DMS153 treated with DMSO at 0.1 percent for 48 hours (cell line): ENCODE measurements around the gene DMBX1.

Experiments used
- DNase-seq: peaks from one replicate; lab custom pipeline; 2025; ENCODE audit not compliant: unreplicated experiment; lab: John Stamatoyannopoulos, UW

DMBX1 gene

DNA sequence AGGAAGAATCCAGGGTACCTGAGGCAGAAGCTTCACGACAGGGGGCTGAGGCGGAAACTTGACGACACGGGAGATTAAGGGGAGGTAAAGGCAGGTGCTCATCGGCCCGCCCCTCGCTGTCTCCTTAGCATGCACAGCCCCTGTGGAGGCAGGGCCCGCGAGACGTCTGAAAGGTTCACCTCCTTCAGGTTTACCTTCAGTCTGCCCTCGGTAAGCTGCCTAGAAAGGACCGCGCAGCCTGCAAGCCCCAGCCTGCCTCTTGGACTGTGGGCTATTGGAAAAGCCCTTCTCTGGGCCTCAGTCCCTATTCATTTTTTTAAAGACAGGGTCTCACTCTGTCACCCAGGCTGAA, 33.3 kb downstream of the DMBX1 start:
- DNase-seq: no peak

DNA sequence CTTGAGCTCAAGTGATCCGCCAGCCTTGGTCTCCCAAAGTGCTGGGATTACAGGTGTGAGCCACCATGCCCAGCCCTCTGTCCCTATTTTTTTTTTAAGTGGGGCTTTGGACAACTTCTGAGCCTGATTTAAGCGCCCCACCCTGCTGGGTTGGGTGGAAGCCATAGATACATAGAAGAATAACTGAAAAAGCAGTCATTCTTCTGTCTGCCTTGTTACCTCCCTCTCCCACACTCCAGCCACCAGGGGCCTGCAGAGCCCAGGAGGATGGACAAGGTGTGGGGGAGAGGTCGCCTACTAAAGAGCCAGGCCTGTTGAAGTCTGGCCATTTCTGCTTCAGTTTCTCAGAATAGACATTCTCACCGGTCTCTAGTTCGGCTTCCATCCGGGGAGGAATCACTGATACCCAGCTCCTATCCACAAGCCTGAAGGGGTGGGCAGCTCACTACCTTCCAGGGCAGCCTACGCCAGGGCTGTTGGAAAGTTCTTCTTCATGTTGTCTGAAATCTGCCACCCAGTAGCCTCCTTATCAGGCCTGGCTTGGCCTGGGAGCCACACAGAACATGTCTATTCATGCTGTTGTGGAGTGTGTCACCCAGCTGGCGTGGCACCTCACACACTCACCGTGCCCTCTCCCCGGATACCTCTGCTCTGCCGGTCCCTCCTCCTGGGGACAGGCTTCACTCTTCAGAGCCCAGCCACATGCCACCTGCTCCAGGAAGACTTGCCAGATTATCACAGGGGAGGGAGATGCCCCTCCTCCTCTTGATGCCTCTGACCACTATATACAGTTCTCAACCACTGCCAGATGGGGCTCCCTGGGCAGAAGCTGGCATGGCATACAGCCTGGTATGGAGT, 34.1 kb downstream of the DMBX1 start:
- peak; percentile 27 for DNase-seq

DNA sequence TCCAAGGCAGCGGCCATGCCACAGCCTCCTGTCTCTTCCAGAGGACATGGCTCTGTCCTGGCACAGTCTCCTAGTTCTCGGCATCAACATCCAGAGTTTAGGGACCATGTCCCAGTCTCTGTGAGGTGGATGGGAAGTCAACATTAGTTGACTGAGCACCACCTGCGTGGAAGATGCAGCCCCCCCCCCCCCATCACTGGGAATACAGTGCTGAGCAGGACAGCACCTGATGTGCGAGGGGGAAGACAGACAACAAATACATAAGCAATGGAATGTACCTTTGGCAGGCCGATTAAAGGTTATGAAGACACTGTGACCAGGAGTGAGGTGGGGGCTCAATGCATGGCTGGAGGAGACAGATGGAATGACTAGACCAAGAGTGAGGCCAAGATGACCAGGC, 35.2 kb downstream of the DMBX1 start:
- DNase-seq: no peak

DNA sequence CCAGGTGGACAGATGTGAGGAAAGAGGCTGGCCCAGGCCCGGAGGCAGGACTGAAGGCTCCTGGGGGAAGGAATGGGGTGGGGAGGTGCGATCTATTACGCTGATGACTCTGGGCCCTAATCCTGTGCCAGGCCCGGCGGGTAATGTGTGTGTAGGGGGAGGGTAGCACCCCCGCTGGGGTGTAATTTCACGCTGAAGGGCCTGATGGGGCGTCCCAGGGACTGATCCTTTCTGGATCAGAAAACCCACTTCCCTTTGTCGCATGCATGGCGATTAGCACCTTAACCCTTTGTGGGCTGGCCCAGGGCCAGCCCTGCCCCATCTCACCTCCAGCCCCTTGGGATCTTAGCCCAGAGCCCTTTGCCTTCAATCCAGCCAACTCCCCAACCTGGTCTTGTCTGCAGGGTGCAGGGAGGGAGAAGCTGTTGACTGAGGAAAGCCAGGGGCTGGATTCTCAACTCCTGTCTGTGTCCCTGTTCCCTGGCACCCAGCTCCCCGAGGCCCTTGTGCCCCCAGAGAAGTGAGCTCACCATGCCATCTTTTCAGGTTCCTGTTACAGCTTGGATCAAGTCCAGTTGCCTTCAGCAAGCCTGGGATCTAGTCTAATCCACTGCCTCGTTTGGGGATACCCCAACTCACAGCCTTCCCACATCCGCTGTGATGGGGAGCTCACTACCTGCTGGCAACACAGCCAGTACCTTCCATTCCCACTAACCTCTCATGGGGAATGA, 35.8 kb downstream of the DMBX1 start:
- DNase-seq: no peak

DNA sequence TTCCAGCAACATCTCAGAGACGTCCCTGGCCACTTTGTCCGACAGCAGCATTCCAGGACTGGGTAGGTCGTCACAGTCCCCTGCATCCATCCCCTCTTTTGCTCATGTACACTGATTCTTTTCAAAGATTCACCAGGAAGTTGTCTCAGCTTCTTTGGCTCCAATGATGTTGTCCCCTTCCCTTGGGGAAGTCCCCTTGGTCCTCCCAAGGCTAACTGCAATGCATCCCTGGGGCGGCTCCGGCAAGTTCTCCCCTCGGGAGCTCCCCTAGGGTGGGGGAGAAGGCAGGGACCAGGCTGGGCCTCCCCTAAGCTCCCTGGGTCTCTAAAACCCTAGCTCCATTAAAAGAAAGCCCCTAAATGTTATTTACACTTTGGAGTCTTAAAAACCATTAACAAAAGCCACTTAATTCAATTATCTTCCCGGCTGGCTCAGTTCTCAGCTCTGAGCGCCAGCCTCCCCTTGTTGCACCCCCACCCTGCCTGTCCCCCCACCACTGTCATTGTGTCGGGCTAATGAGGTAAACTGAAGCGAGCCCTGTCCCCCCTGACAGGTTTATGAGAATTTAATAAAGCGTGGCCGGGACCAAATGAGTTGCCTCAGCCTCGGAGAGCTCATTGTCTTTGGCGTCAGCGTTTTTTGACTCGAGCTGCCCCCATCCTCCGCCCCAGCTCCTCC, 36.5 kb downstream of the DMBX1 start:
- peak; percentile 24 for DNase-seq

DNA sequence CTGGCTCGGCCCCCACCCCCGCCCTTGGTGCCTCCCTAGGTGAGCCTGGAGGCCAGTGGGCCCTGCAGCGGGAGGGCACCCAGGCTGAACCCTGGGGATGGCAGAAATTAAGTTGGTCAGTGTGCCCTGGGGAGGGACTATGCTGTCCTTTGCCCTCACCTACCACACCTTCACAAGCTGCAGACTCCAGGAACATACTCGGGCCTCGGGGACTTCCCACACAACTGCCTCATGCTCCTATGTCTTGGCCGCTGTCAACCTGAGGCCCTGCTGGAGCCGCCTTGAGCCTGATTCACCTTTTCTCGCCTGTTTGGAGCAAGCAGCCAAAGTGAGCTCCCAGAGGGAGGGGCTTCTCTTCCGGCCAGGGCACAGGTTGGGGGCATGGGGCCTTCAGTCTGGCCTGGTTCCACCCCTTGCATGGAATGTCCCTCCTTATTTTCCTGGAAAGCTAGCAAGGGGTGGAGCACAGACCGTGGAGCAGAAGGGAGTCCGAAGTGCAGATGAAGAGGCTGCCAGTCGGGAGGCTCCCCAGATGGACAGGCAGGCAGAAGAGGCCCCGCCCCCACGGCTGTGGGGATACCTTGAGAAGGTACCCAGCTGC, 37.2 kb downstream of the DMBX1 start:
- no peak for DNase-seq

DNA sequence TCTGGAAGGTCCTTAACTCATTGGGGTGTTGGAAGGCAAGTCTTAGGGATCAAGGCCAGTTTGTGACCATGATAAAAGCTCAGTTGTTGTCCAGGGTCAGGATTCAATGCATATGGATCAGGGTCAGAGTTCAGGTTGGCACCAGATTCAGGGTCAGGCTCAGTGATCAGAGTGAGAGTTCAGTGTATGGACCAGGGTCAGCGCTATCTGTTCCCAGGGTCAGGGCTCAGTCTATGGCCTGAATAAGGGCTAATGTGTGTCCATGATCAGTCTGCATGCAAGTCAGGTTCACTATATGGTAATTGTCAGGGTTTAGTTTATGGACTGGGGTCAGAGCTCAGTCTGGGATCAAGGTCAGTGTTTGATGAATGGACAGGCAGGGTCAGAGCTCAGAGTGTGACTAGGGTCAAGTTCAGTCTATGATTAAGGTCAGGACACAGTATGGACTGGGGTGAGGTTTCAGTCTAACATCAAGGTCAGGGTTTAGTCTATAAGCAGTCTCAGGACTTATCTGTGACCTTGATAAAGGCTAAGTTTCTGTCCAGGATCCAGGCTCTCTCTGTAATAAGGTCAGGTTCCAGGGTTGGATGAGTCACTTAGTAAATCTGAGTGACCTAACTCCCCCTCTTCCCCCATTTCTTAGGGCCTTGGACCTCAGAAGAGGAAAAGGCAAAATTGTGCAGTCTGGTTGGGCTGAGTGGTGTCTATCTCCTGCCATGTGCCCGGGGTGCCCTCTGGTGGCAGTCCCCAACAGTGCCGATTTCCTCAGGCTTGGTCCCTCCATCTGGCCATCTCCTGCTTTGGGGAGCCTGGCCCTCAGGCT, 38.0 kb downstream of the DMBX1 start:
- DNase-seq: peak; percentile 91

DNA sequence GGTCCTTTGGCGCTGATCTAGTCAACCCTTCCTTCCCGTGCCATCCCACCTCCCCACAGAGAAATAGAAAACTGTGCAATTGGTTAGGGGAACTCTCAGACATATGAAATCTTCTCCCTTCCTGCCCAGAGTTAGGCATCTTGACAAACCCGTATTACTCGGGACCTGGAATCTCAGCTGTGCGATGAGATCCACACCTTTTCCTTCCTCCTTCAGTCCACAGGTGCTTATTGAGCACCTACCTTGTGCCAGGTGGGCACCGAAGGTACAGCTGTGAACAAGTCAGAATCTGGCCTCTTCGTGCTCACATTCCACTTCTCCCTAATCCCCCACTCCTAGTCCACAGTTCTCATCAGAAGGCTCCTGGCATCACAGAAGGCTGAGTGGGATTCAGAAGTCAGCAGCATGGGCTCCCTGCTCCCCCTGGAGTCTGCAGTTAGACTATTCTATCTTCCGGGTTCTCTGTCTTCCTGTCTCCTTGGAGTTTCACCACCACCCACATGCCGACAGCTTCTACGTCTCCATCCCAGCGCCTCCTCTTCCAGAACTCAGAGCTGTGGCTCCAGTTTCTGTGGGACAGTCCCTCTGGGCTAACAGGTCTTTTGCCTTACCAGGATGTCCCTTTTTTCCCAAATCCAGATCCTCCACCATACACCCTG, 38.8 kb downstream of the DMBX1 start:
- DNase-seq: no peak

DNA sequence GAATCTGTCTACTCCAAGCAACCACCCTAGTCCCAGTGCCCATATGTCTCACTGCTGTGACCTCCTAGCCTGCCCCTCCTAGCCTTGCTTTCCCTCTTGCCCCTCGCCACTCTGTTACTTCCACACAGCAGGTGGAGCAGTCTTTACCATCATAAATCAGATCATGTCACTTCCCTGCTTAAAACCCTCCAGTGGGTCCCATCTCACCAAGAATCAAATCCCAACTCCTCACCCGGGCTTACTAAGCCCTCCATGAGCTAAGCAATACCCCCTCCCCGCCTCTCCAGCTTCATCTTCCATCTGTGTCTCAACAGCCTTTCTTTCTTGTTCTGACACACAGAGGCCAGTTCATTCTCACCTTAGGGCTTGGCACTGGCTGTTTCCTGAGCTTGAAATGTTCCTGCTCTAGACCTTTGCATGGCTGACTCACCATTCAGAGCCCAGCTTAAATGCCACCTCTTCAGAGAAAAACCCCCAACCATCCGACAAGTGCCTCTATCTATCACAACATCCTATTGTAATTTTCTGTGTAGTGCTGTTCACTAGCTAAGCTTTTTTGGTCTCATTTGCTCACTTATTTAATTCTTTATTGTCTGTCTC, 39.5 kb downstream of the DMBX1 start:
- no peak for DNase-seq

DNA sequence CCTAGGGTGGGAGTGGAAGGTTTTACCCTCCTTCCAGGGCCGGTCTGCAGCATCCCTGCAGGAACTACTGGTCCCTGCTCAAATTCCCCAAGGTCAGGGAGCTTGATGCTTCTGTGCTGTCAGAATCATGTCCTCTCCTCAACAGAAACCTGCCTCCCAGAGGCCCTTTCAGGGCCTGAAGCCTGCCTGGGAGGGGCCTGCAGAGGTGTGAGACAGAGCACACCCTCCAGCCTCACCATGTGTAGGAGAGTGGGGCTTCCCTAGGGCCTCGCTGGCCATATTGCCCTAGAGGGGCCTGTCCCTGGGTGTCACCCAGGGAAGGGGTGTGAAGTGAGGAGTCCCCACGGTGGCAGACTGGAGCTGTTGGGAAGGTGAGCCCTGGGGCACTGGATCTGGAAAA, 40.7 kb downstream of the DMBX1 start:
- no peak for DNase-seq

DNA sequence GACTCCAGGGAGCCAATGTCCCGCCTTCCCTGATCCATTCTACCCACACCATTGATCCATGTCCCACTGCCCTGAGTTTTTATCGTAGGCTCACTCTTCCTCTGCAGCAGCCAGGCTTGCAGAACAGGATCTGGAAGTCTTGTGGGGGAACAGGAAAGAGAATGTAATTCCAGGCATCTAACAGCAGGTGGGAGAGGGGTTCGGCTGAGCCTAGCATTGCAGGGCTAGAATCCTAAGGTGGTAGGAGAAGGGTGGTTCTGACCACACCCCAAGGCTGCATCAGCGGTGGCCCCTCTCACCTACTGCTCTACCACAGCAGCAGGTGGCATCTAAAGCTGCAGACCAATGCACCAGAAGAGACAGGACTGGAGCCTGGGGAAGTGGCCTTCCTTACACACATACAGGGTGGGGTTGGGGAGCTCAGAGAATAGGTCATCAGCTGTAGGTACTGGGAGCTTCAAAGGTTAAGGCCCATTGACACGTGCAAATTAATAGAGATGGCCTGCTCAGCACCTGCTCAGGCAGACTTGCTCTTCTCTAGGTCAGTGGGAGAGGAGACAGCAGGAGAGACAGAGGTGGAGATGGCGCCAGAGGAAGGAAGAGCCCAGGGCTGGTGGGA, 41.3 kb downstream of the DMBX1 start:
- no peak for DNase-seq

DNA sequence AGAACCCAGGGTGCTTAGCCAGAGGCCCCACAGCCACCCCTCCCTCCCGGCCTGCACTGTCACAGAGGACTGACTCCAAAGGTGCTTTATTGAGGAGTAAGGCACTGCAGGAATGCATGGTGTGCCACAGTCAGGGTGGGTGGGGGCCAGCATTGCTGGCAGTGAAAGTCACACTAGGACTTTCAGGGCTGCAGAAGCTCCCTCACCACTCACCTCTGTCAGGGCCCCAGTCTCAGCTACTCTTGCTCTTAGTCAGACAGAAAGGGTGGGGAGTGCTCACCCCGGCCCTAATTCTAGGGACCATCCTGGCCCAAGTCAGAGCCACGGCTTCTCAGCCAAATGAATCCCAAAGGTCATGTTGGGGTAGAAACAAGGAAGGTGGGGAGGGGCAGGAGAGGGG, 42.5 kb downstream of the DMBX1 start:
- DNase-seq: no peak

DNA sequence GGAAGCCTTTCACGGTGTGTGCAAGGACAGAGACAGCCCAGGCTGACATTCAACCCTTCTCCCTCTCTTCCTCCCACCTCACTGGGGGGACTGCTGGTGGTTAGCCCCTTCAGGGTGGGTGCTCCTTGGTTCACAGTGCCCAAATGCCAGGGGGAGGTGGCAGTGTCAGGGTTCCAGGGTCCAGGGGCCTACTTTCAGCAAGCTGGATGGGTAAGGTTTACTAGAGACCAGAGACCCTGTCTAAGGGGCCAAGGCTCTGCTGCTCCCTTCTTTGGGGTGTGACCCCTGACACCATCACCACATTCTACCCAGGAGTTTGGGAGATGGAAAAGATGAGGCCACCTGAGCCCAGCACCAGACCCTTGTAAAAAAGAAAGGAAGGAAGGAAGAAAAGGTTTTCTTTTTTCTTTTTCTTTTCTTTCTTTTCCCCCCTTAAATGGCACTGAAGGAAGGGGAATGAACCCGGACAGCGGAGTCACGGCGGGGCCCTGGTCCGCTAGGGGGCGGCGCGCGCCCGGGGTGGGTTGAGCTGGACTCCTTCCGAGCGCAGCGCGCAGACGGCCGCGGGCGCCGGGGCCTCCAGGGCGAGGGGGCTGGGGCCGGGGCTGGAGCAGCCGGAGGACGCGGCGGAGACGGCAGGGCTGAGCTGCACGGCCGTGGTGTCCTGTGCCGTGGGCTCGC, 43.0 kb downstream of the DMBX1 start:
- peak; percentile 33 for DNase-seq

DNA sequence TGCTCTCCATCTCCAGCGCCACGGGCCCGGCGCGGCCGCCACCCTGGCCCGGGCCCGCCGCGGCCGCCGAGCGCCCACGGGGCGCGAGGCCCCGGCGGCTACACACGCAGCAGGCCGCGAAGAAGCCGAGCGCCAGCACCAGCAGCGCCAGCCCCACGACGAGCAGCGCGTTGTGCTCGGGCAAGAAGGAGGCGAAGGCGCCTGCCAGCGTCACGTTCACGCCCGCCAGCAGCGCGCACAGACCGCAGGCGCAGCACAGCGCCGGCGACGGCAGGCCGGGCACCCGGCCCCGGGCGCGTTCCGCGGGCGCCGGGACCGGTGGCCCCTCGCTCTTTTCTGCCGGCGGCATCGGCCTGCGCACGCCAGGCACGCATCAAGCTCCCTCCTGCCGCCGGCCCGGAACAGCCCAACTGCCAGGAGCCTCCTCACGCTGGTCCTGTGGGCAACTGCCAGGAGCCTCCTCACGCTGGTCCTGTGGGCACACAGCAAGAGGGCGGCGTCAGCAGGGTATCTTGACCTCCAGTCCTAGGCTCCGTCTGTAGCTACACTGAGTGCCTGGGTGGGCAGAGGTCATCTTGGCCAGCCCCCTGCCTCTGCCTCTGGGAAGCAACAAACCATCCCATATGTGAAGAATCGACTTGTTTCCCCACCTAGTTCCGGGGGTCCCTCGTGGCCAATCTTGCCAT, 43.7 kb downstream of the DMBX1 start:
- DNase-seq: no peak

DNA sequence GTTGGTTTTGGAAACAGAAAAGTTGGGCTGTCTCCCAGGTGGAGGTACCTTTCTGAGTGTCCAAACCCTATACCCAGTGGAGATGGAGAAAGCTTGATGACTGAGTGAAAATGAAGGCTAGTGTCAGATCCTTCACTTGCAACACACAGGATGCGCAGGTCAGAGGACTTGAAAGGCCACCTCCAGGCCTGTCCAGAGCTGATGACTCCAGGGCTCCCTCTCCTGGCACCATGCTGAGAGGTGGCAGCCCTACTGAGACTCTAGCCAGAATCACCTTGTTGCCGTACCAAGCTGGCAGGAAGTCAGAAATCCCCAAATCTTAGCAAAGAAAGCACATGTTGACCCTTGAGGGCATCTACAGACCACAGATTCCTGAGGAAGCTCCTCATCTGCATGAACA, 45.4 kb downstream of the DMBX1 start:
- peak; percentile 49 for DNase-seq

DNA sequence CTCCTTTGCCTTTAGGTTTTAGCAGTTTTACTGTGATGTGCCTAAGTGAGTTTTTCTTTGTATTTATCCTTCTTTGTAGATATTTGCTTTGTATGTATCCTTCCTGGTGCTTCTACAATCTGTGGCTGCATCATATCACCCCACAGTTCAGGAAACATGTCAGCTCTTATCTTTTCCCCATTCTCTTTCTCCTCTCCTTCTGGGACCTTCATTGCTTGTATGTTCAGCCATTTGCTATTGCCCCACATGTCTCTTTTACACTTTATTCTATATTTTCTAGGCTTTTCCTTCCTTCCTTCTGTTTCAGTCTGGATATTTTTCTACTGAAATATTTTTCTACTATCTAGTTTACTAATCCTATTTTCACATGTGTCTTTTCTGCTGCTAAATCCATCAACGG, 46.9 kb downstream of the DMBX1 start:
- DNase-seq: no peak

DNA sequence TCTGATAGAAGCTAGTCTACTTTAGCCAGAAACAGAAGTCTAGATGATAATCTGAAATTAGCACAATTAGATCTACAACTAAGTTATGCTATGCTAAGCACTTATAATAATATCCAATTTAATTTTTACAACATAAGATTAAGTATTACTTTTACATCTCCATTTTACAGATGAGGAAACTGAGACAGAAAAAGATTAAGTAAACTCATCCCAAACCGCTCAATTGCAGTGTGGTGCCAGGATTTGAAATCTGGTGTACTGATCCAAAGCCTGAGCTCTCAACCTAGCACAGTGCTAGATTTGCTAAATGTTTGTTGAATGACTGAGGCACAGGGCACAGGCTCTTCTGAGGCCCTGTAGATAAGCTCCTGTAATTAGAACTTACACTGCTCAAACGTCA, 48.0 kb downstream of the DMBX1 start:
- DNase-seq: no peak

DNA sequence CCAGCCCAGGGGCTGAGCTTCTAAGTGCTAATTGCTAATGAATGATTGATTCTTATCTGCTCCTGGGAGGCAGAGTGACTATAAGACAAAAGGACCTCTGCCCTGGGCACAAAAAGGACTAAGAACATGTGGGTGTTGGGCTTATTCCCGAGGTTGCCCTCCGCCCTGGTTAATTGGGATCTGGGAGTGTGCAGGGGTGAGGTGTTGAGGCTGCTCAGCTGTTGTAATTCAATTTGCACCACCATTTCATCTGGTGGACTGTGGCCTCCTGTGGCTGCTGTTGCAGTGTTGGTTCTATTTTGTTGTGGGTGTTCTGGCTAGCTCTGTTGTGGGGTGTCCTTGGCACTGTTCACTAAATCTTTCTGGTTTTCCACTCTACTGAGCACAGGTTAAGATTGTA, 48.5 kb downstream of the DMBX1 start:
- DNase-seq: no peak
